GM12878 (cell line): ENCODE data around the gene SORBS2. TPM values are rescaled to one million over a fixed set of nuclear protein-coding genes. Genes with fewer than 3 reads are reported as not detected.

Experiments
- ATAC-seq: fragments of 200-7000 bp; cut with Tn5 transposase; 3 replicates; pipeline ENCODE4 v1.9.1; 2020; ENCODE audit warnings: mild to moderate bottlenecking, moderate library complexity
- BruUV-seq: library from RNA; stranded (reverse); fragments of 400-500 nt; replicated peaks from 2 replicates; lab custom pipeline; 2021; lab: Mats Ljungman, UMichigan
- CTCF ChIA-PET: fragments of 300-600 bp; sonication (Branson Sonifier 250); formaldehyde crosslinking; extraction: SDS; loops from one replicate; lab custom pipeline; 2021; ENCODE audit warnings: inconsistent platforms; lab: Yijun Ruan, JAX
- POLR2A ChIA-PET: fragments of 350-600 bp; formaldehyde crosslinking; extraction: SDS; loops from one replicate; lab custom pipeline; 2021; ENCODE audit warnings: inconsistent platforms; lab: Charles Lee
- RAD21 ChIA-PET: fragments of 300-600 bp; sonication (Branson Sonifier 250); formaldehyde crosslinking; loops from one replicate; lab custom pipeline; 2023; ENCODE audit warnings: antibody characterized with exemption; ENCODE audit not compliant: unreplicated experiment; lab: Charles Lee
- SMC1A ChIA-PET: fragments of 300-600 bp; sonication (Branson Sonifier 250); formaldehyde crosslinking; loops from one replicate; lab custom pipeline; 2023; ENCODE audit not compliant: unreplicated experiment, uncharacterized antibody; lab: Charles Lee
- DNase-seq: peaks from one replicate; pipeline ENCODE4 v3.0.0-alpha.2; 2011; ENCODE audit warnings: low read depth, low spot score
- FAIRE-seq: peaks from 3 replicates; lab custom pipeline; 2011; peaks lifted over from hg19 to GRCh38; lab: Jason Lieb, UNC
- H2AFZ ChIP-seq: 2 replicates; pipeline ENCODE4 v1.6.0; 2011; ENCODE audit warnings: low read depth, low read length, control low read depth; ENCODE audit not compliant: control insufficient read depth
- H3K27ac ChIP-seq: 2 replicates; pipeline ENCODE4 v1.5.1; 2011; ENCODE audit warnings: control low read depth; ENCODE audit not compliant: control insufficient read depth, insufficient read depth
- H3K27me3 ChIP-seq, 2 experiments: replicated peaks in 1 of 2; 2 replicates each; pipeline versions ENCODE4 v1.6.0 to v1.6.1; 2011; ENCODE audit warnings: low read length in 1 of 2; ENCODE audit not compliant: control insufficient read depth in 2 of 2, insufficient read depth in 2 of 2
- H3K36me3 ChIP-seq, 2 experiments: 2 replicates each; pipeline ENCODE4 v1.5.1; 2011; ENCODE audit warnings: low read length in 1 of 2; ENCODE audit not compliant: control insufficient read depth in 2 of 2, insufficient read depth in 2 of 2
- H3K4me1 ChIP-seq: 2 replicates; pipeline ENCODE4 v1.6.1; 2011; ENCODE audit warnings: mild to moderate bottlenecking, low read length, moderate library complexity, mixed read lengths; ENCODE audit not compliant: control insufficient read depth, insufficient read depth
- H3K4me2 ChIP-seq: 2 replicates; pipeline ENCODE4 v1.6.0; 2011; ENCODE audit warnings: control low read depth; ENCODE audit not compliant: control insufficient read depth, insufficient read depth
- H3K4me3 ChIP-seq: fragments of 200-600 bp; sonication (generic); 2 replicates; pipeline ENCODE4 v1.5.1; 2016
- H3K79me2 ChIP-seq: 2 replicates; pipeline ENCODE4 v1.6.0; 2011; ENCODE audit warnings: low read length; ENCODE audit not compliant: control insufficient read depth, insufficient read depth
- H3K9ac ChIP-seq: 2 replicates; pipeline ENCODE4 v1.8.0; 2011; ENCODE audit warnings: low read length, control low read depth, mixed read lengths; ENCODE audit not compliant: control insufficient read depth, insufficient read depth
- H3K9me3 ChIP-seq: replicated peaks from 3 replicates; pipeline ENCODE4 v1.5.1; 2011; ENCODE audit warnings: mild to moderate bottlenecking, low read length; ENCODE audit not compliant: control insufficient read depth, insufficient read depth
- H4K20me1 ChIP-seq: 2 replicates; pipeline ENCODE4 v1.6.0; 2011; ENCODE audit not compliant: control insufficient read depth, insufficient read depth
- ATF7 ChIP-seq: fragments of 450-650 bp; IDR thresholded peaks from 2 replicates; pipeline ENCODE4 v1.6.1; 2016; ENCODE audit warnings: low read depth, mild to moderate bottlenecking
- BRCA1 ChIP-seq: IDR thresholded peaks from 2 replicates; pipeline ENCODE4 v1.6.1; 2011; ENCODE audit warnings: low read depth, low read length, improper control_type of control experiment
- CREM ChIP-seq: IDR thresholded peaks from 2 replicates; pipeline ENCODE4 v1.6.1; 2014; ENCODE audit warnings: antibody characterized with exemption, low read depth
- EP300 ChIP-seq, 2 experiments: fragments of 150-350 bp in 1 of 2; IDR thresholded peaks; 2 replicates each; pipeline ENCODE4 v1.6.1; 2011 to 2012; ENCODE audit warnings: low read depth in 2 of 2, low read length in 2 of 2, borderline replicate concordance in 1 of 2, improper control_type of control experiment in 1 of 2, inconsistent platforms in 1 of 2; ENCODE audit not compliant: control insufficient read depth in 1 of 2
- FOXM1 ChIP-seq: IDR thresholded peaks from 2 replicates; pipeline ENCODE4 v1.6.1; 2012; ENCODE audit warnings: low read depth, mild to moderate bottlenecking, inconsistent platforms, low read length, moderate library complexity
- GATAD2B ChIP-seq: fragments of 450-650 bp; conservative IDR thresholded peaks from 2 replicates; pipeline ENCODE4 v1.6.1; 2017; ENCODE audit warnings: low read depth, mild to moderate bottlenecking, moderate library complexity
- IKZF1 ChIP-seq: fragments of 450-650 bp; conservative IDR thresholded peaks from 2 replicates; pipeline ENCODE4 v1.6.1; 2017; ENCODE audit warnings: antibody characterized with exemption, mild to moderate bottlenecking
- LARP7 ChIP-seq: fragments of 450-650 bp; IDR thresholded peaks from 2 replicates; pipeline ENCODE4 v1.6.1; 2017; ENCODE audit warnings: mild to moderate bottlenecking
- NFXL1 ChIP-seq: fragments of 450-650 bp; IDR thresholded peaks from 2 replicates; pipeline ENCODE4 v1.6.1; 2017; ENCODE audit warnings: antibody characterized with exemption, mild to moderate bottlenecking, borderline replicate concordance
- SIN3A ChIP-seq: IDR thresholded peaks from 2 replicates; pipeline ENCODE4 v1.6.1; 2012; ENCODE audit warnings: low read depth, low read length, improper control_type of control experiment
- STAT1 ChIP-seq: fragments of 450-650 bp; conservative IDR thresholded peaks from 2 replicates; pipeline ENCODE4 v1.6.1; 2014; ENCODE audit warnings: antibody characterized with exemption, mild to moderate bottlenecking
- STAT3 ChIP-seq: IDR thresholded peaks from 2 replicates; pipeline ENCODE4 v1.6.1; 2011; ENCODE audit warnings: low read depth, low read length, improper control_type of control experiment
- TCF12 ChIP-seq: IDR thresholded peaks from 2 replicates; pipeline ENCODE4 v1.6.1; 2011; ENCODE audit warnings: low read depth, mild to moderate bottlenecking, low read length
- ZNF217 ChIP-seq: fragments of 450-650 bp; IDR thresholded peaks from 2 replicates; pipeline ENCODE4 v1.6.1; 2017; ENCODE audit warnings: antibody characterized with exemption, mild to moderate bottlenecking
- WGBS: methylation state at CpG from one replicate; pipeline ENCODE4 v1.1.6; 2016; ENCODE audit warnings: low lambda C conversion rate; ENCODE audit not compliant: insufficient replicate concordance, insufficient coverage; ENCODE audit errors: missing lambda C conversion rate; 5-methylcytosine and 5-hydroxymethylcytosine counted together
- in situ Hi-C: fragments of 300-500 bp; cut with MboI; formaldehyde crosslinking; loops from 9 replicates; pipeline ENCODE4 v1.14.3; 2018; ENCODE audit warnings: mixed read lengths
- intact Hi-C: fragments of 100-400 bp; cut with micrococcal nuclease; formaldehyde crosslinking; loops from one replicate; pipeline ENCODE4 v1.14.2; 2022; ENCODE audit not compliant: unreplicated experiment
- polyA plus RNA-seq, 11 experiments: library from polyadenylated mRNA; depleted of rRNA in 4 of 11; unstranded in 6 of 11; stranded (reverse) in 5 of 11; fragments of >200 nt; fragmentation: Nextera tagmentation in 4 of 11; fragmentation: Illumina TruSeq in 1 of 11; extraction: Ambion mirVana in 4 of 11; extraction: Trizol in 1 of 11; gene quantifications; 1 replicate in 1 of 11; 2 replicates in 10 of 11; pipeline versions ENCODE4 v1.2.1 to v1.2.3, GENCODE V29; 2011 to 2016; ENCODE audit warnings: inconsistent platforms in 2 of 11, missing spikeins in 2 of 11, low read depth in 1 of 11
- total RNA-seq, 4 experiments: library from RNA; depleted of rRNA in 3 of 4; stranded (reverse); fragments of >200 nt in 3 of 4; fragmentation: Illumina TruSeq in 1 of 4; extraction: Trizol in 1 of 4; gene quantifications; 2 replicates each; pipeline versions ENCODE4 v1.2.1 to v1.2.3, GENCODE V29; 2013 to 2021
- TF ChIP-seq, protein P1 (sequence below): IDR thresholded peaks from 2 replicates; pipeline ENCODE4 v1.6.1; 2011; ENCODE audit warnings: low read depth, low read length, improper control_type of control experiment, borderline replicate concordance
- TF ChIP-seq, protein P2 (sequence below): fragments of 450-650 bp; IDR thresholded peaks from 2 replicates; pipeline ENCODE4 v1.6.1; 2018; ENCODE audit warnings: borderline replicate concordance, mild to moderate bottlenecking; ENCODE audit not compliant: partially characterized antibody
- TF ChIP-seq, protein P3 (sequence below), 3 experiments: IDR thresholded peaks in 2 of 3; conservative IDR thresholded peaks in 1 of 3; 2 replicates each; pipeline ENCODE4 v1.5.1; 2011; ENCODE audit warnings: low read depth in 3 of 3, low read length in 3 of 3, mild to moderate bottlenecking in 3 of 3, control low read depth in 2 of 3, moderate library complexity in 2 of 3, inconsistent platforms in 1 of 3, mixed read lengths in 1 of 3; ENCODE audit not compliant: control insufficient read depth in 2 of 3, insufficient read depth in 1 of 3; ENCODE audit errors: extremely low read depth in 1 of 3

Gene SORBS2
- total and polyA plus RNA-seq, 10 of the 15 experiments (the other 5 are each of a cell fraction or from before 2014, with no cell fraction given), result 0.06 to 3.0 (median 0.79) TPM

DNA sequence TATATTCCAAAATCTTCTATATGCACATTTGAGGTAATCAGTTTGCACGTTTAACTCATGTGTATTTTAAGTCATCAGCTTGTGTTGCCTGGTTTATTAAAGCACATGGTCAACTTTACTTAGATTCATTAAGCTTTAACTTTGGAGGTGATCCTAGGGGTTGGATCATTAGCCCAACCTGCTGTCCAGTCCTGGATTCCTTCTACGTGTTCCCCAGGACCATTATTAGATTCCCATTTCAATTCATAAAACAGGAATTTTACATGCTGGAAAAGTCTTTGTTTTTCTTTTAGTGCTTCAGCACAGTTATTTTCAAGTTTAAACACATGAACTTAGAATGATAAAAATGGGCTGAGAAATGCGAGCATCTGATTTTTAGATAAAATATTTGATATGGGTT, 132.5 kb downstream of the SORBS2 start (continued):
- TF ChIP-seq NFXL1, result no peak
- TF ChIP-seq ATF7, result no peak
- no peak for TF ChIP-seq LARP7

DNA sequence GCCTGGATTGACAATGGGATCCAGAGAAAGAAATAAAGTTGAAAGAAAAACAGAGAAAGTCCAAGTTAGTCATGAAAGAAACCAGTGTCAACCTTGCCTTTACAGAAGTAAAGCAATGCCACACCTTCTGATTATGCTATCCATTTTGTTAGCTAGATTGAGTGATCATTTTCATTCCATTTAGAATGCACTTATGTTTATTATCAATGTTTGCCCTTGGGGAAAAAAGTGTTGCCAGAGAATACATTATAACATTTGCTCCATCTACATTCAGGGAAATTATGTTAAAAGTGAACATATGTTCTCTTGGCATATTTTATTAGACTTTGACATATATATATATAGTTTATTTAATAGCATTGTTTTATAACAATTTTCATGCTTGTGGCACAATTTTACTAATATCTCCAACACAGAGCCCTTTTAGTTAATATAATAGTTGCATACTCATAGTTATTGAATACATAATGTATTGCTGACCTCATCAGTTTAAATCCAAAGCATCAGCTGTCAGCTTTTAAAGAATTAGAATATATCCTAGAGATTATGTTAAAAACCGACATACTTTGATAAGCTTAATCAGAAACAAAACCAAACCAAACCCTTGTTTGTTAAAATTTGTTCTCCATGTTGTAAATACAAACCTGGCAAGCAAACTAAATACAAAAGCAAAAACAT, 134.2 kb downstream of the SORBS2 start:
- Histone ChIP-seq H3K79me2 (no peaks in the 10 kb centered on the region), H3K9ac (no peak overlapping the region), H4K20me1 (no peaks in the 10 kb centered on the region), H3K36me3 (no peaks in the 10 kb centered on the region), H3K9me3 (no peaks in the 10 kb centered on the region), H3K27ac (no peak overlapping the region), H3K4me3 (no peak overlapping the region), H2AFZ (no peak overlapping the region), H3K4me2 (no peak overlapping the region), H3K27me3 (no peaks in the 10 kb centered on the region), H3K4me1 (no peaks in the 10 kb centered on the region)
- no TSS peak for BruUV-seq
- ChIA-PET CTCF (interaction anchor here (1.2 kb wide), 1 partner anchor 15 kb away, joined by 3 read pairs; no protein-coding TSS in a partner anchor), RAD21 (no interaction called here), POLR2A (no interaction called here), SMC1A (no interaction called here)
- in situ Hi-C loops (no loop called here), intact Hi-C loops (no loop called here)
- no peak for DNase-seq
- TF ChIP-seq, protein P1, sequence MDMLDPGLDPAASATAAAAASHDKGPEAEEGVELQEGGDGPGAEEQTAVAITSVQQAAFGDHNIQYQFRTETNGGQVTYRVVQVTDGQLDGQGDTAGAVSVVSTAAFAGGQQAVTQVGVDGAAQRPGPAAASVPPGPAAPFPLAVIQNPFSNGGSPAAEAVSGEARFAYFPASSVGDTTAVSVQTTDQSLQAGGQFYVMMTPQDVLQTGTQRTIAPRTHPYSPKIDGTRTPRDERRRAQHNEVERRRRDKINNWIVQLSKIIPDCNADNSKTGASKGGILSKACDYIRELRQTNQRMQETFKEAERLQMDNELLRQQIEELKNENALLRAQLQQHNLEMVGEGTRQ, result no peak
- TF ChIP-seq EP300 (IDR thresholded peaks at IDR 0.05; ENCODE audit: borderline replicate concordance in 1 of 2, control insufficient read depth in 1 of 2, low read depth in 2 of 2, low read length in 2 of 2) (no peak), CREM (no peak), STAT3 (no peak), LARP7 (no peak), FOXM1 (no peak), SIN3A (no peak), TCF12 (no peak), ZNF217 (no peak), STAT1 (no peak), GATAD2B (no peak), IKZF1 (no peak), BRCA1 (no peak)
- TF ChIP-seq, protein P2, sequence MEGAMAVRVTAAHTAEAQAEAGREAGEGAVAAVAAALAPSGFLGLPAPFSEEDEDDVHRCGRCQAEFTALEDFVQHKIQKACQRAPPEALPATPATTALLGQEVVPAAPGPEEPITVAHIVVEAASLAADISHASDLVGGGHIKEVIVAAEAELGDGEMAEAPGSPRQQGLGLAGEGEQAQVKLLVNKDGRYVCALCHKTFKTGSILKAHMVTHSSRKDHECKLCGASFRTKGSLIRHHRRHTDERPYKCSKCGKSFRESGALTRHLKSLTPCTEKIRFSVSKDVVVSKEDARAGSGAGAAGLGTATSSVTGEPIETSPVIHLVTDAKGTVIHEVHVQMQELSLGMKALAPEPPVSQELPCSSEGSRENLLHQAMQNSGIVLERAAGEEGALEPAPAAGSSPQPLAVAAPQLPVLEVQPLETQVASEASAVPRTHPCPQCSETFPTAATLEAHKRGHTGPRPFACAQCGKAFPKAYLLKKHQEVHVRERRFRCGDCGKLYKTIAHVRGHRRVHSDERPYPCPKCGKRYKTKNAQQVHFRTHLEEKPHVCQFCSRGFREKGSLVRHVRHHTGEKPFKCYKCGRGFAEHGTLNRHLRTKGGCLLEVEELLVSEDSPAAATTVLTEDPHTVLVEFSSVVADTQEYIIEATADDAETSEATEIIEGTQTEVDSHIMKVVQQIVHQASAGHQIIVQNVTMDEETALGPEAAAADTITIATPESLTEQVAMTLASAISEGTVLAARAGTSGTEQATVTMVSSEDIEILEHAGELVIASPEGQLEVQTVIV, result no peak
- TF ChIP-seq, protein P3, sequence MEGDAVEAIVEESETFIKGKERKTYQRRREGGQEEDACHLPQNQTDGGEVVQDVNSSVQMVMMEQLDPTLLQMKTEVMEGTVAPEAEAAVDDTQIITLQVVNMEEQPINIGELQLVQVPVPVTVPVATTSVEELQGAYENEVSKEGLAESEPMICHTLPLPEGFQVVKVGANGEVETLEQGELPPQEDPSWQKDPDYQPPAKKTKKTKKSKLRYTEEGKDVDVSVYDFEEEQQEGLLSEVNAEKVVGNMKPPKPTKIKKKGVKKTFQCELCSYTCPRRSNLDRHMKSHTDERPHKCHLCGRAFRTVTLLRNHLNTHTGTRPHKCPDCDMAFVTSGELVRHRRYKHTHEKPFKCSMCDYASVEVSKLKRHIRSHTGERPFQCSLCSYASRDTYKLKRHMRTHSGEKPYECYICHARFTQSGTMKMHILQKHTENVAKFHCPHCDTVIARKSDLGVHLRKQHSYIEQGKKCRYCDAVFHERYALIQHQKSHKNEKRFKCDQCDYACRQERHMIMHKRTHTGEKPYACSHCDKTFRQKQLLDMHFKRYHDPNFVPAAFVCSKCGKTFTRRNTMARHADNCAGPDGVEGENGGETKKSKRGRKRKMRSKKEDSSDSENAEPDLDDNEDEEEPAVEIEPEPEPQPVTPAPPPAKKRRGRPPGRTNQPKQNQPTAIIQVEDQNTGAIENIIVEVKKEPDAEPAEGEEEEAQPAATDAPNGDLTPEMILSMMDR (IDR thresholded peaks at IDR 0.05 in 2 of 3, conservative IDR thresholded peaks at IDR 0.05 in 1 of 3; ENCODE audit: control insufficient read depth in 2 of 3, extremely low read depth in 1 of 3, insufficient read depth in 1 of 3, low read depth in 3 of 3, low read length in 3 of 3), result no peak
- ATAC-seq, result no peak
- no peak for FAIRE-seq
- WGBS, result 14% methylated on average over 1 of the region's 1 CpG
